Skeletal muscle cell (primary cell): ENCODE results near the gene NCBP1.

Source experiments
- DNase-seq: peaks from one replicate; pipeline ENCODE4 v3.0.0-alpha.2; 2010; ENCODE audit warnings: low read depth
- H3K4me3 ChIP-seq: 2 replicates; pipeline ENCODE4 v1.5.1; 2011; ENCODE audit warnings: low read depth, mild to moderate bottlenecking, control low read depth, low read length, moderate library complexity

Gene NCBP1

DNA sequence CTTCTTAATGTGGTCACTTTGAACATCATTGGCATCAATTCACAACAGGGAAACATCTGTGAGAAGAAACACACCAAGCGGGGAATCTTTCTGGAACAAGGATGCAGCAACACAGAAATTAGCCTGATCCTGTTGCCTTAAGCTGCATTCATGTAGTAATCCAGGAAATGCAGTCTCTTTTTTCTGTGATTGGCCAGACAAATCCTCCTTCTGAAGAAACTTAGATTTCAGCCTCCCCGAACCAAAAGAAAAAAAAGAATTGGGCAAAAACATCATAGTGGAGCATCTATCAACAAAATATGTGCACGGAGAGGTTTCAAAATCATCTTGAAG lies 70.7 kb downstream of the NCBP1 start:
- H3K4me3 ChIP-seq = no peak overlapping the region
- DNase-seq = no peak

DNA sequence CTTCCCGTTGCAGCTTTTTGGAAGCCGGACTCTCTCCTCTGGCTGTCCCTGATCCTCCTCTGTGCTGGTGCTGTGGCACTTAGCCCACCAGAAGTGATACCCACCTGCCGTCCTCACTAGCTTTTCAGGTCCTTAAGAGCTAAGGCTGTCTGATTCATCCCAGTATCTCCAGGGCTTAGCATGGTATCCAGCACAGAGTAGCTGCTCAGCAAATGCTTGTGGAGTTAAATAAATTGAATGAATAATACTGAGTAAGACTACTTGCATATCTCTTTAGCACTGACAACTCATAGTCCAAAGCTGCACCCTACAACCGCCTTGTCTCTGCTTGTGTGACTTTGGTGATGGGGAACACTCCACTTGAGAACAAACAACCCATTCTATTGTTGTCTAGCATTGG lies 71.2 kb downstream of the NCBP1 start:
- DNase-seq = no peak
- no peak overlapping the region for H3K4me3 ChIP-seq

DNA sequence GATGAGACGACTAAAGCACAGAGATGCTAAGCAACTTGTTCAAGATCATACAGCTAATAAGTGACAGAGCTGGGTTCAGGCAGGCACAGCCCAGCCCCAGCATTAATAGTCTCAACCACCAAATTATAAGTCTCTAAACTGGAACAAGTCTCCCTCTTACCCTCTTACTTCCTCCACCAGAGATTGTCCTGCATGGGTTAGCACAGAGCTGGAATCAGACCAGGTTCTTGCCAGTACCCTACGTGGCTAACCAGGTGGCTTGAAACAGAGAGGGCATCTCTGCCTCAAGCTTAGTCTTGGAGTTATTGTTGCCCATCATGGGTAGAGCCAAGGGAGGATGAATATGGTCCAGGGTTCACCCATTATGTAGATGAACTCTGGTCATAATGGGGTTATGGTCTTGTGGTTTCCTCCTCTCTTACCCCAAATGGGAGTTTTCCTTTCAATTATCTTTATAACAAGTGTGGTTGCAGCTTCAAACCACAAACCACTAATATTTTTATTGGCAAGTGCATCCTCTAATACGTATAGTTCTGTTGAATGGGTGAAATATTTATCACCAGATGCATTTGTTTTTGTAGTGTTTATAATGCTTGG lies 71.8 kb downstream of the NCBP1 start:
- DNase-seq = no peak
- H3K4me3 ChIP-seq = no peak overlapping the region

DNA sequence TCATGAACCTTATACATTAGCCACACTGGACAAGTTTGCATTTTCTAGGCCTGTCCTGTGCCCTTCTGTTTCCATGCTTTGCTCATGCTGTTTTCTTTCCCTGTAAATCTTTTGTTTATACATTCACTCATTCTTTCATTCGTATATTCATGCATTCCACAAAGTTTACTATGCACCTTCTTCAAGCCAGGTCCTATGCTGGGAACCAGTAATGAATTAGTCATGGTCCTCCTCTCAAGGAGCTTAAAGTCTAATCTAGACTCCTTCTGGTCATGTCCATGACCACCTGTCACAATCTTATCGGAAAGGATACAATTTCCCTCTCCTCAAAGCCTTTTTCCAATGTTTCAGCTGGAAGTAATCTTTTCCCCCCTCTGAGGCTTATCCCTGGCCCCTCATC lies 72.6 kb downstream of the NCBP1 start:
- no peak overlapping the region for H3K4me3 ChIP-seq
- no peak for DNase-seq

DNA sequence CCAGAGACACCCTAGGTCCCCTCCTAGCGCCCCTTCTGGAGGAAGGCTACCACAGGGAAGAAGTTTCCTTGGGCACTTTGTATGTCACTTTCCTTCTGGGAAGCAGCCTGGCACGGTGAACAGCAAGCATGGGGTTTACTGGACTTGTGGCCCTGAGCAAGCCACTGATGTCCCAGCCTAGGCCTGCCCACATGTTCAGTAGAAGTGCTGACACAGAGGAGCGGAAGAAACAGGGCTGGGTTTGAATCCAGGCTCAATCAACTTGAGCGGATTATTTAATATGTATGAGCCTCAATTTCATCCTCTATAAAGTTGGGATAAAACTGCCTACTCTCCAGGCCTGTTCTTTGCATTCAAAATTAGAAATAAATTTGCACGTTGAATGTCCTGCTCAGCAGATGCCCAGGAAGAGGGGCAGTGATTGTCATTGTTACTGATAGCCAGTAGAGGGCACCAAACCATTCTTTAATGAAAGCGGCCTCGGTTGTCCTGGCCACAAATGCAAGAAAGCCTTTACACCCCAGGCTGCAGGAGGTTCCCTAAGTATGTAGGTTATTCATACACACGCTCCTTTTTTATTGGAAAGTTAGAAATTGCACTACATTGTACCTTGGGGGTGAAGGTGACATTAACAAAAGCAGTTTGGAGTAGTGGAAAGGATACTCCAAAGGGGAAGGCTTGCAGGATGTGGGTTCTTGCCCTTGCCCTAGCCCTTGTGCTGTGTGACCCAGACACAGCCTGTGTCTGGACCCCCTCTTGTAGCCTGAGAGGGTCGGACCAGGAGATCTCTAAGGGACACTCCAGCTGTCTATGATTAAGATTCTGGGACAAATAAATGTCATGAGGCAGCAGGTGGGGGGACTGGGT lies 77.0 kb downstream of the NCBP1 start:
- no peak overlapping the region for H3K4me3 ChIP-seq
- DNase-seq = no peak

DNA sequence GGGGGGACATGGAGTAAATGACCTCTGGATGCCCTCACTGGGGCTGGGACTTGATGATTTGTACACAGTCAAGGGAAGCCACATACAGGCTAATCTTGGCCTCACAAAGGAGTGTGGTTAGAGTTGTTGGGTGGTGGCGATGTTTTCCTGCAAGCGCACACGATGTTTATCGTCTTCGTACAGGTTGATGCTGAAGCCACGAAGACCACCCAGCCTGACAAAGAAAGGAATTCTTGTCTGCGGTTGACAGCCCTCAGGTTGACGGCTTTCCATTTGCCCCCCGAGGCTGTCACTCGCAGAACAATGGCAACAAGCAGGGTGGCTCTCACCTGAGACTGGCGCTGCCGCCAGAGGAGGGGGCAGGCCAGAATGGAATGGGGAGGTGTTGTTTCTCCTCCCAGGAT lies 77.6 kb downstream of the NCBP1 start:
- H3K4me3 ChIP-seq = no peak overlapping the region

DNA sequence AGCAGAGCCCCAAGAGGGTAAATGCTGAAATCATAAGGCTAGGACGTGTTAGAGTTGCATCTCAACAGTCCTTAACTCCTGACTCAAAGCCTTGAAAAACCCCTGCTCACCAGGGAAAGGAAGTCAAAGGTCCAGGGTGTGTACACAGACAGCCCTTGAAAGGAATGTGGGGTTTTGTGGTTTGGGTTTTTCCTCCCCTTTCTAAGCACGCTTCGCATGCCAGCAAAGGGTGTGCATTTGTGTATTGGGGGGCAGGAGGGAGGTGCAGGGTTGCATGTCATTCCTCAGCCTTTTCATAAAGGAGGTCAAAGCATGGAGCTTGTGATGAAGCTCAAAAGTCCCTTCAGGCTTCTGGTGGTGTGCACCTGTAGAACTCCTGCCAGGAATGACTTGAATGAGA lies 80.8 kb downstream of the NCBP1 start:
- DNase-seq = no peak
- H3K4me3 ChIP-seq = no peak overlapping the region

More for the DNA sequence above, 77.6 kb downstream of the NCBP1 start:
- no peak for DNase-seq

DNA sequence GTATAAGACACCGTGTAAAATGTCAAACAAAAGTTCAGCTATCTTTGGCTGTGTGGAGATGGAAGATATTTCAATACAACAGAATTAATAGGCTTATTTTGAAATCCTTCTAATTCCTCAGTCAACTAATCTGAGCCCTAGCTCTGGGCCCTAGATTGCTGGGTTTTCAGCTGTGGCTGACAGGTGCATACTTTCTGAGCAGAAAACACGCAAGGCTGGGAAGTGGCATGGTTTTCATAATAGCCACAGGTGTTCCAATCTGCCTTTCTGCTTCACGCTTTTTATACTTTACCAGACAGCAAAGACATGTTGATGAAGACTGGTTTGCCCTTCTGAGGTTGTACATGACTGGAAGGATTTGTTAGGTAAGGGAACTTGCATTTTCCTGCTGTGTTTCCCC lies 84.2 kb downstream of the NCBP1 start:
- DNase-seq = no peak
- no peak overlapping the region for H3K4me3 ChIP-seq

DNA sequence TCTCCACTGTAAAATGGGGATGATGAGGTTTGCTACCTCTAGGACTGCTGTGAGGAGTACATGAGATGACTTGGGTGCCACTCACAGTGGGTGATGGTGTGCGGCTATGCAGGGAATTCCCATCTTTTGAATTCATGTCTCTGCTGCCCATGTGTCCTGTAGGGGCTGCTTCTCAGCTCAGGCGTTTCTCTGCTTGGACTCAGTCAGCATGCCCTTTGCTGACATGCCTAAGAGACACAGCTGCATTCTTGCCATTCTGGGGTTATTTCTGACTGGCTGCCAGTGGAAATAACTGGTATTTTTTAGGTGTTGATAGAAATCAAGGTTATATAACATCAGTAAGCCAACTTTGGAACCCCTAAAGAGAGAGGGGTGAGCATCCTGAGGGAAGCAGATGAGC lies 87.8 kb downstream of the NCBP1 start:
- DNase-seq = no peak

DNA sequence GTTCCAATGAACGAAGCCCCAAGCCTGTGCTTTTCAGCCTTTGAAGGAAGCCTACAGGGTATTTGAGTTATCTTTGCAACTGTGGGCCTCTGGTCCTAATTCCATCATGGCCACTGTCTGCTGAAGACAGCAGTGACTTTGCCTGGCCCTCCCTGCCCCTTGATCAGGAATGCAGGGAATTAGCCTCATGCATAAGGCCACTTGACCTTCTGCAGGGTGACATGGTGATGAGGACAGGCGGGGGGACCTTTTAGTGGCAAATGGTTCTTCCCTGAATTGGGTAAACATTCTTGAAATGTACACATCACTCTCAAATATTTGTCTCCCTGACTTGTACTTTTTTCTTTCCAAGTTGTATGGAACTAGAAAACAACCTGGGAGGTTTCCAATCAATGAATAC lies 88.7 kb downstream of the NCBP1 start:
- no peak overlapping the region for H3K4me3 ChIP-seq
- no peak for DNase-seq

More for the DNA sequence above, 87.8 kb downstream of the NCBP1 start:
- no peak overlapping the region for H3K4me3 ChIP-seq
